ENCODE data around the gene MPDZ.

DNA sequence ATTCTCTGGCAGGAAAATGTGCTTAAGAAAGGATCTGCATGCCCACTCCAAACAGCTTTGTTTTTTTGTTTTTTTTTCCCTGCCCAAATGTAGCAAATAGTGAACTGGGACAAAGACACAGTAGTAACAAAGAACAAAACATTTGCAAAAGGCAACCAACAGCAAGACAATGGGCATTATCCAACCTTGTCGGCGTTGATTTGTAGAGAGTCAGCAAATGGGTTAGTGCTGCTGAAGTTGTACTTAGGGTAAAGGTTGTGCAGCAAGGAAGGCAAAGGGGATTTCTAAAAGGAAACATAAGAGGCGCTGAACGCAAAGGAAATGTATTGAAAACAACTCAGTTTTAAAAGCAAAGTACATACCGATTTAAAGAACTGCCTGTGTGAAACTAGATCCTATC, 136.2 kb downstream of the MPDZ start:
- TF ChIP-seq, protein P1, sequence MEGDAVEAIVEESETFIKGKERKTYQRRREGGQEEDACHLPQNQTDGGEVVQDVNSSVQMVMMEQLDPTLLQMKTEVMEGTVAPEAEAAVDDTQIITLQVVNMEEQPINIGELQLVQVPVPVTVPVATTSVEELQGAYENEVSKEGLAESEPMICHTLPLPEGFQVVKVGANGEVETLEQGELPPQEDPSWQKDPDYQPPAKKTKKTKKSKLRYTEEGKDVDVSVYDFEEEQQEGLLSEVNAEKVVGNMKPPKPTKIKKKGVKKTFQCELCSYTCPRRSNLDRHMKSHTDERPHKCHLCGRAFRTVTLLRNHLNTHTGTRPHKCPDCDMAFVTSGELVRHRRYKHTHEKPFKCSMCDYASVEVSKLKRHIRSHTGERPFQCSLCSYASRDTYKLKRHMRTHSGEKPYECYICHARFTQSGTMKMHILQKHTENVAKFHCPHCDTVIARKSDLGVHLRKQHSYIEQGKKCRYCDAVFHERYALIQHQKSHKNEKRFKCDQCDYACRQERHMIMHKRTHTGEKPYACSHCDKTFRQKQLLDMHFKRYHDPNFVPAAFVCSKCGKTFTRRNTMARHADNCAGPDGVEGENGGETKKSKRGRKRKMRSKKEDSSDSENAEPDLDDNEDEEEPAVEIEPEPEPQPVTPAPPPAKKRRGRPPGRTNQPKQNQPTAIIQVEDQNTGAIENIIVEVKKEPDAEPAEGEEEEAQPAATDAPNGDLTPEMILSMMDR (IDR thresholded peaks at IDR 0.05), result no peak
- TF ChIP-seq POLR2A (IDR thresholded peaks at IDR 0.05) (no peak), EP300 (IDR thresholded peaks at IDR 0.05) (no peak)
